Measurements from ENCODE around the gene RAI1. TPM values are rescaled to one million over a fixed set of nuclear protein-coding genes. Genes with fewer than 3 reads are reported as not detected.

RAI1 gene
- total and polyA plus RNA-seq, 2 of the 13 experiments (the other 11 are each of a cell fraction or from before 2014, with no cell fraction given): 3.4 to 5.2 TPM

GRCh38 chr17:17741349-17742023 lies 60.2 kb downstream of the RAI1 start:
- no peak for FAIRE-seq
- Histone ChIP-seq H3K27ac (ENCODE audit: extremely low read length, insufficient read depth, low read length) (no peak overlapping the region), H3K36me3 (replicated peaks in 1 of 2; ENCODE audit: control insufficient read depth in 1 of 2, insufficient read depth in 2 of 2, low read length in 2 of 2) (peaks cover 1 to 7% of the 10 kb centered on the region in 2 experiments; a peak in 3 of 5 replicates), H3K4me2 (ENCODE audit: low read depth, low read length) (no peak overlapping the region), H3K9me3 (ENCODE audit: low read length) (no peaks in the 10 kb centered on the region), H3K79me2 (ENCODE audit: insufficient read depth, low read length) (peaks cover 13% of the 10 kb centered on the region), H3K4me1 (ENCODE audit: insufficient read depth, low read length) (peaks cover 20% of the 10 kb centered on the region), H3K9ac (ENCODE audit: insufficient read depth, low read depth, low read length) (no peak overlapping the region), H4K20me1 (ENCODE audit: insufficient read depth, low read length) (peaks cover 21% of the 10 kb centered on the region; the same call in 1 of the 2 replicates), H2AFZ (ENCODE audit: low read length) (no peak overlapping the region), H3K27me3 (ENCODE audit: control insufficient read depth in 1 of 2, insufficient read depth in 2 of 2, low read length in 2 of 2) (no peaks in the 10 kb centered on the region), H3K4me3 (replicated peaks in 1 of 3; ENCODE audit: insufficient read depth in 1 of 3, low read depth in 2 of 3, low read length in 3 of 3) (no peak overlapping the region)
- 95% methylated on average over 17 of the region's 18 CpGs for WGBS (ENCODE audit: low lambda C conversion rate)
- no TSS peak for BruUV-seq (replicated peaks)
- ChIA-PET POLR2A (no interaction called here), CTCF (ENCODE audit: low intra/inter-chr PET ratio, low total read pairs) (no interaction called here)
- intact Hi-C loops (cut with micrococcal nuclease; ENCODE audit: unreplicated experiment): no loop called here
- in situ Hi-C loops (cut with HindIII; ENCODE audit: extremely low pct_ligation_motif_present, low pct_unique_long_range_greater_than_20kb): no loop called here
- no peak for TF ChIP-seq POGZ (CRISPR knock-in tag; IDR thresholded peaks at IDR 0.05)
- TF ChIP-seq, protein P1, sequence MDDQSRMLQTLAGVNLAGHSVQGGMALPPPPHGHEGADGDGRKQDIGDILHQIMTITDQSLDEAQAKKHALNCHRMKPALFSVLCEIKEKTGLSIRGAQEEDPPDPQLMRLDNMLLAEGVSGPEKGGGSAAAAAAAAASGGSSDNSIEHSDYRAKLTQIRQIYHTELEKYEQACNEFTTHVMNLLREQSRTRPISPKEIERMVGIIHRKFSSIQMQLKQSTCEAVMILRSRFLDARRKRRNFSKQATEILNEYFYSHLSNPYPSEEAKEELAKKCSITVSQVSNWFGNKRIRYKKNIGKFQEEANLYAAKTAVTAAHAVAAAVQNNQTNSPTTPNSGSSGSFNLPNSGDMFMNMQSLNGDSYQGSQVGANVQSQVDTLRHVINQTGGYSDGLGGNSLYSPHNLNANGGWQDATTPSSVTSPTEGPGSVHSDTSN (CRISPR knock-in tag; IDR thresholded peaks at IDR 0.05; ENCODE audit: borderline replicate concordance): no peak
- no peak for TF ChIP-seq FOXK2 (IDR thresholded peaks at IDR 0.05)
- TF ChIP-seq U2AF2 (IDR thresholded peaks at IDR 0.05; ENCODE audit: low read depth, low read length): no peak
- TF ChIP-seq RBM39 (IDR thresholded peaks at IDR 0.05; ENCODE audit: low read depth, low read length, poor library complexity, severe bottlenecking): no peak
- no peak for TF ChIP-seq LCORL (IDR thresholded peaks at IDR 0.05)
- TF ChIP-seq LCORL (CRISPR knock-in tag; IDR thresholded peaks at IDR 0.05): no peak
- TF ChIP-seq MED1 (CRISPR knock-in tag; IDR thresholded peaks at IDR 0.05): no peak
- no peak for TF ChIP-seq NPAS2 (CRISPR knock-in tag; IDR thresholded peaks at IDR 0.05; ENCODE audit: borderline replicate concordance)
- no peak for TF ChIP-seq ZNF747 (CRISPR knock-in tag; IDR thresholded peaks at IDR 0.05; ENCODE audit: borderline replicate concordance)
- no peak for TF ChIP-seq MED13 (CRISPR knock-in tag; IDR thresholded peaks at IDR 0.05)
- TF ChIP-seq ZBTB42 (CRISPR knock-in tag; IDR thresholded peaks at IDR 0.05): no peak
- TF ChIP-seq MTA1 (CRISPR knock-in tag; IDR thresholded peaks at IDR 0.05; ENCODE audit: borderline replicate concordance): no peak
- no peak for TF ChIP-seq YY1 (IDR thresholded peaks at IDR 0.05; ENCODE audit: insufficient read depth, insufficient replicate concordance, low read depth, low read length)
- no peak for TF ChIP-seq AHR (CRISPR knock-in tag; IDR thresholded peaks at IDR 0.05)
- no peak for TF ChIP-seq ZNF331 (CRISPR knock-in tag; IDR thresholded peaks at IDR 0.05)
- no peak for DNase-seq (ENCODE audit: low spot score)
- no peak for ATAC-seq

Data from HepG2 (cell line).